Mucosa of gallbladder (tissue), 1 donor: ENCODE data around the gene KIFC1. TPM values are rescaled to one million over a fixed set of nuclear protein-coding genes. Genes with fewer than 3 reads are reported as not detected.
"Not testable (repeated sequence)": the region's sequence is repeated elsewhere in the genome, so short reads cannot be mapped to it uniquely, and the experiment has no call there.

Source experiments
- DNase-seq: peaks from one replicate; pipeline ENCODE4 v3.0.0-alpha.2; 2020; ENCODE audit warnings: low spot score
- total RNA-seq: library from RNA; stranded (reverse); gene quantifications from one replicate; pipeline ENCODE4 v1.2.1, GENCODE V29; 2021
- donor health status: DM: no; HTN: no; CAD: no.

The KIFC1 gene
- total RNA-seq, 1 donor from 2014 or later = 2.1 TPM

- DNase-seq = peak; percentile 82
Measured at GRCh38 chr6:33375143-33375671, 16.4 kb upstream of the KIFC1 start.

GRCh38 chr6:33377171-33377570, 14.5 kb upstream of the KIFC1 start:
- no peak for DNase-seq

GRCh38 chr6:33379184-33379583, 12.4 kb upstream of the KIFC1 start:
- DNase-seq = not testable (repeated sequence)

GRCh38 chr6:33380272-33380981, 11.2 kb upstream of the KIFC1 start:
- no peak for DNase-seq

GRCh38 chr6:33383427-33384185, 8.0 kb upstream of the KIFC1 start:
- DNase-seq = no peak

GRCh38 chr6:33384581-33385020, 7.0 kb upstream of the KIFC1 start:
- no peak for DNase-seq

- DNase-seq = no peak
Measured at GRCh38 chr6:33390173-33390572, 1.4 kb upstream of the KIFC1 start.

- no peak for DNase-seq
Measured at GRCh38 chr6:33390767-33391277, 801 bp upstream of the KIFC1 start.

GRCh38 chr6:33391922-33392594, 435 bp downstream of the KIFC1 start:
- no peak for DNase-seq

- no peak for DNase-seq
Measured at GRCh38 chr6:33392595-33392948, 949 bp downstream of the KIFC1 start.

- DNase-seq = no peak
Measured at GRCh38 chr6:33392979-33393378, 1.4 kb downstream of the KIFC1 start.

GRCh38 chr6:33397541-33397940, 5.9 kb downstream of the KIFC1 start:
- DNase-seq = no peak

GRCh38 chr6:33398601-33399000, 7.0 kb downstream of the KIFC1 start:
- DNase-seq = not testable (repeated sequence)

- not testable (repeated sequence) for DNase-seq
Measured at GRCh38 chr6:33399881-33400280, 8.3 kb downstream of the KIFC1 start.

- no peak for DNase-seq
Measured at GRCh38 chr6:33404884-33405283, 13.3 kb downstream of the KIFC1 start.

GRCh38 chr6:33405386-33405940, 13.8 kb downstream of the KIFC1 start:
- no peak for DNase-seq

- no peak for DNase-seq
Measured at GRCh38 chr6:33406126-33406525, 14.5 kb downstream of the KIFC1 start.

GRCh38 chr6:33407132-33407718, 15.6 kb downstream of the KIFC1 start:
- no peak for DNase-seq

GRCh38 chr6:33410050-33410710, 18.6 kb downstream of the KIFC1 start:
- DNase-seq = peak; percentile 97

GRCh38 chr6:33410711-33411631, 19.3 kb downstream of the KIFC1 start, which contains the start of gene PHF1:
PHF1 (plus strand) TSS chr6:33411014; CDS start chr6:33412264, 1,250 bp downstream.
- peak; percentile 44 for DNase-seq
